HFF-Myc (cell line): ENCODE results near the gene CRYAA.

Experiments
- DNase-seq: peaks from one replicate; pipeline ENCODE4 v3.0.0-alpha.2; 2011; ENCODE audit warnings: low read depth; ENCODE audit errors: extremely low read depth
- H3K4me3 ChIP-seq: replicated peaks from 2 replicates; pipeline ENCODE4 v1.5.1; 2011; ENCODE audit warnings: low read depth, mild to moderate bottlenecking, control low read depth, low read length
- TF ChIP-seq, protein P1 (sequence below): IDR thresholded peaks from 2 replicates; pipeline ENCODE4 v1.5.1; 2012; ENCODE audit warnings: mild to moderate bottlenecking, low read depth, low read length, control low read depth; ENCODE audit errors: missing control alignments

The CRYAA gene

DNA sequence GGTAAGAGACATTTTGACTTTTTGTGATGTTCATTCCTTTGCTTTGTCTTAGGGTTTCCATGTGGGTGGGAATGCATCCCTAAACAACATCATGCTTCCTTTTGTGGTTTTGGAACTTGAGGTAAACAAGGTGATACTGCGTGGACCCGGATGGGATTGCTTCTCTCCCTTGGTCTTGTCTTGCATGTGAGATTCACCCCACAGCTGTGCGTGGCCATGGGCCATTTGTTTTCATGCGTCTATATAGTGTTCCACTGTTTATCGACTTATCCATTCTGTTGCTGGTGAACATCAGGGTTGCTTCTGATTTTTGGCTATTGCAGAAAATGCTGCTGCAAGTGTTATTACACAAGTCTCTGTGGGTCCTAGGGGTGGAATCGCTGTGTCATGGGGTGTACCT lies 21.1 kb downstream of the CRYAA start:
- DNase-seq: no peak
- no peak overlapping the region for H3K4me3 ChIP-seq
- TF ChIP-seq, protein P1, sequence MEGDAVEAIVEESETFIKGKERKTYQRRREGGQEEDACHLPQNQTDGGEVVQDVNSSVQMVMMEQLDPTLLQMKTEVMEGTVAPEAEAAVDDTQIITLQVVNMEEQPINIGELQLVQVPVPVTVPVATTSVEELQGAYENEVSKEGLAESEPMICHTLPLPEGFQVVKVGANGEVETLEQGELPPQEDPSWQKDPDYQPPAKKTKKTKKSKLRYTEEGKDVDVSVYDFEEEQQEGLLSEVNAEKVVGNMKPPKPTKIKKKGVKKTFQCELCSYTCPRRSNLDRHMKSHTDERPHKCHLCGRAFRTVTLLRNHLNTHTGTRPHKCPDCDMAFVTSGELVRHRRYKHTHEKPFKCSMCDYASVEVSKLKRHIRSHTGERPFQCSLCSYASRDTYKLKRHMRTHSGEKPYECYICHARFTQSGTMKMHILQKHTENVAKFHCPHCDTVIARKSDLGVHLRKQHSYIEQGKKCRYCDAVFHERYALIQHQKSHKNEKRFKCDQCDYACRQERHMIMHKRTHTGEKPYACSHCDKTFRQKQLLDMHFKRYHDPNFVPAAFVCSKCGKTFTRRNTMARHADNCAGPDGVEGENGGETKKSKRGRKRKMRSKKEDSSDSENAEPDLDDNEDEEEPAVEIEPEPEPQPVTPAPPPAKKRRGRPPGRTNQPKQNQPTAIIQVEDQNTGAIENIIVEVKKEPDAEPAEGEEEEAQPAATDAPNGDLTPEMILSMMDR: no peak

DNA sequence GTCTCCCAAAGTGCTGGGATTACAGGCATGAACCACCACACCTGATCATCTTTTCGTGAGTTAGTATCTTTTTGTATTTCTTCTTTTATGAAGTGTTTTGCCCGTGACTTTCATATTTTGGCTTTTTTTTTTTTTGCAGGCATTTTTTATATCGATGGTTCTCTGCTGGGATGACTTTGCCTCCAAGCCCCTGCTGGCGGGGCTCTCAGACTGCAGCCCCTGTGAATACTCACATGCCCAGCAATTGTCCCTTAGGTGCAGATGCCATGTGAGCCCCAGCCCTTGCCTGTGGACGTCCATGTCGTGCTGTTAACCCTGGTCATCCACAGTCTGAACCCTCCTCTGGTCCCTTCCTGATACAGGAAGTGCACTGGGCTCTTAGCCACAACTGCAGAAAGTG lies 21.7 kb downstream of the CRYAA start:
- TF ChIP-seq, protein P1: no peak
- no peak overlapping the region for H3K4me3 ChIP-seq
- no peak for DNase-seq

DNA sequence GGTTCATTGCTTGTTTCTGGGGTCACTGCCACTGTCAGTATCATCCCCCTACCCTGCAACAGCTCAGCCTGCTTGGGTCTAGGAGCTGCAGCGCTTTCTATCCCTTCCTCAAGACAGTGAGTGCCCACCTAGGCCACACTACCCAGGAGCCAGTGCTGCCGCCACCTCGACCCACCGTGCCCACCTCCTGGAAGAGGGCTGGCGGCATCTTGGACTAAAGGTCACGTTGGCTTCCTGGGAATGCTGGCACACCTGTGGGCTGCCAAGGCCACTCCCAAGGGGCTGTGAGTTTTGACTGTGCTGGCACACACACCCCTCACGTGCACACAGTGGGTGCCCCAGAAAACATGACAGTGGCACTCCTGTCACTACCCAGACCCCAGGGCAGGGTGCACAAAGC lies 22.1 kb downstream of the CRYAA start:
- DNase-seq: no peak
- H3K4me3 ChIP-seq: no peak overlapping the region
- TF ChIP-seq, protein P1: no peak

DNA sequence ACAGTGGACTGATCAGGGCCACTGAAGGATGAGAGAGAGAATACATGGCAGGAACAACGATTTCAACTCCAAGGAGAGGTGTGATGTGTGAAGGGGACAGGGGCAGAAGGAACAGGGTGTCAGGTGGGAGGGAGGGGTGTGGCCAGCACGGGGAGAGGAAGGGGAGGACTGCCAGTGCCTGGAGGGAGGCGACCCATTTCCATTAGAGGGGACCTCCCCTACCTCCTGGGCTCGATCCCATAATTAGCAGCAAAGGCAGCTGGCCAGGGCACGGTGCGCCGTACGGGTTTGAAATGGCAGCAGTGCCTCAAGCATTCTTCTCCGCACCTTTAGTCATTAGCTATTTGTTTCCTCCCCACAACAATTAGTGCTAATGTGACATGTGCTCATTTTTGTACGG lies 22.7 kb downstream of the CRYAA start:
- DNase-seq: no peak
- TF ChIP-seq, protein P1: no peak
- no peak overlapping the region for H3K4me3 ChIP-seq

DNA sequence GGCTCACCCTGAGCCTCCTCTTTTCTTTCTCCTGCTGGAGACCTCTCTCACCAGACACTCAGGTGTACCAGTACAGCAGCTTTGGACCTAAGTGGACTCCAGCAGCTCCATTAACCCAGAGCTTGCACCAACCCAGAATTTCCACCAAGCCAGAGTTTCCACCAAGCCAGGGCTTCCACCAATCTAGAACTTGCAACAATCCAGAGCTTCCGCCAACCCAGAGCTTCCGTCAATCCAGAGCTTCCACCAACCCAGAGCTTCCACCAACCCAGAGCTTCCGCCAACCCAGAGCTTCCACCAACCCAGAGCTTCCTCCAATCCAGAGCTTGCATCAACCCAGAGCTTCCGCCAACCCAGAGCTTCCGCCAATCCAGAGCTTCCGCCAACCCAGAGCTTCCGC lies 23.2 kb downstream of the CRYAA start:
- no peak for DNase-seq
- H3K4me3 ChIP-seq: no peak overlapping the region
- TF ChIP-seq, protein P1: no peak

DNA sequence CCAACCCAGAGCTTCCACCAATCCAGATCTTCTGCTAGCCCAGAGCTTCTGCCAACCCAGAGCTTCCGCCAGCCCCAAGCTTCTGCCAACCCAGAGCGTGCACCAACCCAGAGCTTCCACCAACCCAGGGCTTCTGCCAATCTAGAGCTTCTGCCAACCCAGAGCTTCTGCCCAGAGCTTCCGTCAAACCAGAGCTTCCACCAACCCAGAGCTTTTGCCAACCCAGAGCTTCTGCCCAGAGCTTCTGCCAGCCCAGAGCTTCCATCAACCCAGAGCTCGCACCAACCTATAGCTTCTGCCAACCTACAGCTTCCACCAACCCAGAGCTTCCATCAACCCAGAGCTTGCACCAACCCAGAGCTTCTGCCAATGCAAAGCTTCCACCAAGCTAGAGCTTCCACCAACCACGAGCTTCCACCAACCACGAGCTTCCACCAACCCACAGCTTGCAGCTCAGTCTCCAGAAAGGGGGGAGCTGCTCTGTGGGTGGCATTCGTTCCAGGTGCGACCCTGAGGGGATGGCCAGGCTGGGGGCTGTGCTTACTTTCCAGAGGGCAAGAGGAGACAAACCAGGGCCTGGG lies 23.8 kb downstream of the CRYAA start:
- no peak overlapping the region for H3K4me3 ChIP-seq
- DNase-seq: no peak
- TF ChIP-seq, protein P1: no peak

DNA sequence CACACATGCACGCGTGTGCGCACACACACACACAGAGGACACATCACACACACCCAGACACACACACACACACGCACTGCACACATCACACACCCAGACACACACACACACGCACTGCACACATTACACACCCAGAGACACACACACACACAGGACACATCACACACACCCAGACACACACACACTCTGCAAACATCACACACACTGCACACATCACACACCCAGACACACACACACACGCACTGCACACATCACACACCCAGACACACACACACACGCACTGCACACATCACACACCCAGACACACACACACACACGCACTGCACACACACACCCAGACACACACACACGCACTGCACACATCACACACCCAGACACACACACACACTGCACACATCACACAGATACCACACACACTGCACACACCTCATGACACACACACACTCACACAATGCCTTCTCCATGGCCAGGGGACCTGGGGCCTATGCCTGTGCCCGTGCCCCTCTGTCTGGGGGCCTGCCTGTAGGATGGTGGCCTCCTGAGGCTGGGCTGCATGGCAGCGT lies 24.4 kb downstream of the CRYAA start:
- TF ChIP-seq, protein P1: no peak
- no peak overlapping the region for H3K4me3 ChIP-seq
- DNase-seq: no peak
